ENCODE results near the gene TBC1D22A.
A peak's percentile ranks its signal among the peaks of the same experiment; 100 is the strongest.

TBC1D22A gene

DNA sequence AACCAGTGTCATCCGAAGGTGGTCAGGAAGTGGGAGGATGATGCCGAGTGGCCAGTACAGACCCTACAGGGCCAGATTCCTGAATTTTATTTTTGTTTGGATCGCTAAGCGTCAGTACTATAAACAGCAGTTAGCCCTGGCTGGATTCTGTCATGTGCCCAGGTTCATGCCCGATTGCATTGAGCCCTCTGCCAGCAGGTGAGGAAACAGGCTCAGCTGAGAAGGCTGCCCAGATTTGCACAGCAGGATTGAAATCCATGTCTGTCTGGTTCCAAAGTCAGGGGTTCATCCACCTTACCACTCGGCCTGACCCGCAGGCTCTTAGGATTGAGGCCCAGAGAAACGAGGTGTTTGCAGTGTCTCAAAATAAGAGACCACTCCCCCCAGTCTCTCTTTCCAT, 9.1 kb upstream of the TBC1D22A start:
- no peak for DNase-seq (ENCODE audit: low spot score)

DNA sequence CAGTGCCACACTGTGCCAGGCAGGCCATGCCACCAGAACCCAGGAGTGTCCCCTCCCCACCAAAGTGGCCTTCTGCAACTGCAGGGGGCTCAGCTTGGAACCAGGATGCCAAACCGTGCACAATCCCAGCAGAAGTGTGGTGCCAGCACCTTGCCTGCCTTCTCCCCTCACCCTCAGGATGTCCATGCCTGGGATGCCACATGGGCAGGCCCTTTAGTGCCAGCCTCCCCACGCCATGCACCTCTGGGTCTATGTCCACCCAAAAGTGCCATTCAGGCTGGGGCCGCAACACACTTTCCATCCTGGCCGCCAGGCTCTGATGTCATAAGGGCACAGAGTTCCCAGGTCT, 8.7 kb upstream of the TBC1D22A start:
- no peak for DNase-seq (ENCODE audit: low spot score)

DNA sequence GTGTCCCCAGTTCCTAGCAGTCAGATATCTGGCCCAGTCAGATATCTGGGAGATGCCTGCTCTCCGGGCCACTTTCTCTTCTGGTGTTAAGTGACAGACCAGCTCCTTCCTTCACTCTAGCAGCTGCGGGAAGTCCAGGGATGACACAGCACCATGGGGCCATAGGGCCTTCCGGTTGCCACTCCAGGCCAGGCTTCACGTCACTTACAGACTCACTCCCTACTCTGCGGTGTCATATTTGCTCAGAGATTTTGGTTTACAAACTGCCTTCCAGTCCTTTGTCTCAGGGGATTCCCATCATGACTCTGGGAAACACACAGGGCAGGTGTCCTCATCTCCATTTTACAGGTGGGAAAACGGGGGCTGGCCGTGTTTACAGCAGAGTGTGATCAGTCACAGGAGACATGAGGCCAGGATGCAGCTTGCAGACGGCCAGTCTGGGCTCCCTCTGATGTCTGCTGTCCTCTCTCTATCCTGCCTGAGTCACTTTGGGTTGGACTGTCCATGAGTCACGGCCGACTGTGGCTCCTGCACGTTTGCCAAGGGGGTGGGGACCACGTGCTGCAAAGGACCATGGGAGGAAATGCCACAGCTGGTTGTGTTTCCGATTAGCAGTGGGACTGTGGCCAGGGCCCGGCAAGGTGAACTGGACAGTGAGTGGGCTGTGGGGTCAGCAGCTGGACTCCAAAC, 8.2 kb upstream of the TBC1D22A start:
- DNase-seq (ENCODE audit: low spot score): peak; percentile 57

DNA sequence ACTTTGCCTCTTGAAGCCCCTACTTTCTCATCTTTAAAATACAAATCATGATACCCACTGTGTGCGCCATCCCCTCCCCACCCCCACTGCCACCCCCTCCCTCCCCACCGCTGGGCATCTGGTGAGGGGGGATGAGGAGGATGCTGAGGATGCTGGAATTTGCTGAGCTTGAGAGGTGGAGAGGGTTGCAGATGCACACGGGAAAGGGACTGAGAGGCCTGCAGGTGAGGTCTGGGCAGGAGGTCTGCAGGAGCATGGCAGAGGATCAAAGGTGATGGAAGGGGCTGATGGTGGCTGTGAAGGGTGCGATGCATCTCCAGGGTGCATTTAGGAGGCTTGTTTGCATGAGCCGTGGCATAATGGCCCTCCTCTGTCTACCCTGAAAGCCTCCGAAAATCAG, 7.6 kb upstream of the TBC1D22A start:
- DNase-seq (ENCODE audit: low spot score): no peak

DNA sequence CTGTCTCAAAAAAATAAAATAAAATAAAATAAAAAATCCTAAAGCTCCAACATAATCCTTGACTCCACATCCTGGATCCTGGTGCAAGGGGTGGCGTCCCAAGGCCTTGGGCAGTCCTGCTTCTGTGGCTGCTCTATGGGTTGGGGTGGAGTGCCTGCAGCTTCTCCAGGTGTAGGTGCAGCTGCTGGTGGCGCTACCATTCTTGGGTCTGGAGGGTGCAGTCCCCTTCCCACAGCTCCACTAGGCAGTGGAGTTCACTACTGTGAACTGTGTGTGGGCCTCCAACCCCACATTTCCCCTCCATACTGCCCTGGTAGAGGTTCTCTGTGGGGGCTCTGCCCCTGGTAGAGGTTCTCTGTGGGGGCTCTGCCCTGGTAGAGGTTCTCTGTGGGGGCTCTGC, 6.9 kb upstream of the TBC1D22A start:
- DNase-seq (ENCODE audit: low spot score): no peak

DNA sequence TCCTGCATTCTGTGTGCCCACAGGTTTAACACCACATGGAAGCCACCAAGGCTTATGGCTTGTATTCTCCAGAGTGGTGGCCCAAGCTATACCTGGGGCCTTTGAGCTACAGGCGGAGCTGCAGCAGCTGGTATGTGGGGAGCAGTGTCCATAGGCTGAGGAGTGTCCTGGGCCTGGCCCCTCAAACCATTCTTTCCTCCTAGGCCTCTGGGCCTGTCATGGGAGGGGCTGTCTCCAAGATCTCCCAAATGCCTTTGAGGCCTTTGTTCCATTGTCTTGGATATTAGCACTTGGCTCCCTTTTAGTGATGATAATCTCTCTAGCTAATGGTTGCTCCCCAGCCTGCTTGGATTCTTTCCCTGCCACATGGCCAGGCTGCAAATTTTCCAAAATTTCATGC, 6.4 kb upstream of the TBC1D22A start:
- DNase-seq (ENCODE audit: low spot score): no peak

DNA sequence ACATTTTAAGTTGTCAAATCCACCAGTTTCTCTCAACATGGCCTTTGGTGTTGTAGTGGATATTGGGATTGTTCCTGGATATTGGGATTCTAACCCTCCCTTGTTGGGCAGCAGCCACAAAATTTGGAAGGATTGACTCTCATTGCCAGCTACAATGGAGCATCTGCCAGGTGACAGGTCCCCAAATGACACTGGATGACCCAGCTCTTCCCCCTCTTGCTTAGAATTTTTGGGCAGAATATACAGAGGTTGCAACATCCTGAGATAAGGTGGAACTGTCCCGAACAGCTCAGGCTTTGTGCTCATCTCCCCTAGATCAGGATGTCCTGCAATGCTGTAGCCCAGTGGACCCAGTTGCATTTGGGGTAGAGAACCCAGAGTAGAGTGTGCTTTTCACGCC, 5.3 kb upstream of the TBC1D22A start:
- DNase-seq (ENCODE audit: low spot score): no peak

DNA sequence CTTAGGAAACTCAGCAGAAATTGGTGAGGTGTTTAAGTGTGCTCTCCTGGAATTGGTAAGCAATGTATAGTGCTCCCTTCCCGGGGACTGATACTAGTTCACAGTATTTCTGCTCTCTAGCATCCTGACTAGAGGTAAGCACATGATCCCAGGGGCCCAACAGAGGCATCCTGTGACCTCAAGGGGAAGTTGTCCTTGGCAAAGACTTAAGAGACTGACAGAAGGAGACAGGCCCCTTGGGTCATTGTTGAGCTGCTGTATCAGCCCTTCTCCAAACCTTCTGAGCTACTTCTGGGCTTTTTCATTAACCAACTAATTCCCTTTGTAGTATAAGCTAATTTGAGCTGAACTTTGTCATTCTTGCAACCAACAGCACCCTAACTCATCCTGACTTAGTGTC, 4.3 kb upstream of the TBC1D22A start:
- no peak for DNase-seq (ENCODE audit: low spot score)

DNA sequence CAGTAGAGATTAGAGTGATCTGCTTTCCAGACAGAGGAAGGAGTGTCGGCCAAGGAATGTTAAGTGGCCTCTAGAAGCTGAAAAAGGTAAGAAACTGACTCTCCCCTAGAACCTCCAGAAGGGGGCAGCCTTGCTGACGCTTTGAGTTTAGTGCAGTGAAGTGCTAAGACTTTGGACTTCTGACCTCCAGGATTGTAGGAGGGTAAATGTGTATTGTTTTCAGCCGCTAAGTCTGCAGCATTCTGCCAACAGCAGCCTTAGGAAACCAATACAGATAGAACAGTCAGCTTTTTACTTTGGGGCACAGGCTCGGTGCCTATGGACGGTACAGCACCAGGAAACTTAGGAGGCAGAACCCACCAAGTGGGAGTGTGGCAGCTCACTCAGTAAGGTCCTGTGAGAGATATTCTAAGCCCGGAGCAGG, 3.6 kb upstream of the TBC1D22A start:
- DNase-seq (ENCODE audit: low spot score): peak; percentile 66

DNA sequence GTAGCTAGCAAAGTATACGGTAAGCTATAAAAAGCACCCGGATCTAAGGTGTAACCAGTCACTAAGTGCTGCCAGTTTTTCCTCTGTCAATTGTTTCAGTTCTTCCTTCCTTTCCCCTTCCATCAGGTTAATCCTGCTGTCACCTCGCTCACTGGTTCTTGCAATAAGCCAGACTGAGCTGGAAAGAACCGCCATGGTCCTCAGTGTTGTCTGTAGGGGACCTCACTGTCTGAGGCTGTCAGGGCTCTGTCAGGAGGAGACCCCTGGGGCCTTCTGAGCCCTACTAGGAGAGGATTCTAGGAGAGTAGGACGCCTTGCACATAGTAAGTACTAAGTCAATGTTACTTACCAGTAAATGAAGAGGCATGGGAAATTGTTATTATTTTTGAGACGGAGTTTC, 1.4 kb upstream of the TBC1D22A start:
- DNase-seq (ENCODE audit: low spot score): no peak

DNA sequence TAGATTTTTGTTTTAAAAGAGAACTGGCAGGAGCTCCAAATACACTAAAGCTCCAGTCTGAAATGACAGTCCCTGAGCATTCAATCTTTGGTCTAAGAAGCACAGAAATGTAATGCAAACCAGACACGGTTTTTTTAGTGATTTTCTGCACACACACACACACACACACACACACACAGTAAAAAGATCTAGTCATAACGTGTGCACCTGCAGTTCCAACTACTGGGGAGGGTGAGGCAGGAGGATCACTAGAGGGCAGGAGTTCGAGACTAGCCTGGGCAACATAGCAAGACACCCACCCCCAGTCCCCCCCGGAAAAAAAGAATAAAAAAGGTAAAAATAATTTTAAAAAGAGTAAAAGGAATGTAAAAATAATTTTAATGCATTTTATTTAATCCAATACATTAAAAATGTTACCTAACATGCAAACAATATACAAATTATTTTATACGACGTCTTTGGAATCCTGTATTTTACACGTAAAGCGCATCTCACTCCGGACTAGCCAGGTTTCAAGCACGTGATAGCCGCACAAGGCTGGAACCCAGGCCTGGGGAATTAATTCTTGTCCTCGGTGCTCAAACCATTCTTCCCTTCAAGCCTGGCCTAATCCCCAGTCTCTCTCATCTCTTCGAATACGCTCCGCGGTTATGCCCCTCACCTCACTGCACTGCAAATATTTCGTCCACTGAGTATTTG, 762 bp upstream of the TBC1D22A start:
- no peak for DNase-seq (ENCODE audit: low spot score)

DNA sequence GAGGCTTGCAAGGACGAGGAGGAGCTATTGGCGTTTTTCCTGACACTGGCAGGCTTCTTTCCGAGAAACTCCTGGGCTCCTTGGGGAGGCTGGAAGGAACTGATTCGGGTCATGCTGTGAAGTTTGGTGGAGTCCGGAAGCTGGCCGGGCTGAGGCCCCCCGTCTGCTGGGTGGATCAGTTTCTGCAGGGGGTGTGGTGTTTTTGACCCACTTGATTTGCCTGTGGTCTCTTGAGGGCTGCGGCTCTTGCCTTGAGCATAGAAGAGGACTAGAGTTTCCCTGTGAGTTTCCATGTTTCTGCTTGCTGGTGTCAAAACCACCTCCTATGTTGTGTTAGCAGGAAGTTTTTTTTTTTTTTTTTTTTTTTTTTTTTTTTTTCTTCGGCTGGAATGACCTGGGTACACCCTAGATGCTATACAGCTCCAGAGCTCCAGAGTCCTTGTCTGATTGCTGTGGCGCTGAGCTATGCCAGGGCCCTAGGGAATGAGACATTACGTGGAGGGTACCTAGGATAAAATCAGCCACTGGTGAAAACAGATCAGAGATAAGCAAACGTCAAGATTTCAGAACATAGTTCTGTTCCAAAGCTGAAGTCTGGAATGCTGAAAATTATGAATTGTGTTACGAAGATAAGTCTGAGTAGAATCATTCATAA, 728 bp downstream of the TBC1D22A start:
- DNase-seq (ENCODE audit: low spot score): peak; percentile 24

DNA sequence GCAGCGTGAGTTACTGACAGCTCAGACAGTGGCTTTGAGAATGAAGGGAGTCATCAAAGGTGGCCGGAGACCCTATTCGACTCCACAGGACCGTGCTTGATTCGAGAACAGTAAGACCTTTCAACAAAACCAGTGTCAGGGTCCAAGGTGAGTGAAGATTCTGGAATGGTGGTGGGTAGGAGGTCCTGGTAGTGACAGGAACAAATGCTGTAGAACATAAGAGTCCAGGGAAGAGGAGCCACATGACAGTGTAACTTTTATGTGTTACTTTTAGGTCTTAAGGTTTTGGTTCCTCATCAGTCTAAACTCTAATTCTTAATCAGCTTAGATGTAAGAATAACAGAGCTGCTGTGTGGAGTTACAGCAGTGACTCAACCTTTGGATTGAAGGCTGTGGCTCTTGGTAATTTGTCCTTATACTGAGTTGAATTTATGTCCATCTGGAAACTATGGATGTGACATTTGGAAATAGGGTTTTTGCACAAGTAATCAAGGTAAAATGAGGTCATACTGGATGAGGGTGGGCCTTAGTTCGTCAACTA, 1.8 kb downstream of the TBC1D22A start:
- no peak for DNase-seq (ENCODE audit: low spot score)

DNA sequence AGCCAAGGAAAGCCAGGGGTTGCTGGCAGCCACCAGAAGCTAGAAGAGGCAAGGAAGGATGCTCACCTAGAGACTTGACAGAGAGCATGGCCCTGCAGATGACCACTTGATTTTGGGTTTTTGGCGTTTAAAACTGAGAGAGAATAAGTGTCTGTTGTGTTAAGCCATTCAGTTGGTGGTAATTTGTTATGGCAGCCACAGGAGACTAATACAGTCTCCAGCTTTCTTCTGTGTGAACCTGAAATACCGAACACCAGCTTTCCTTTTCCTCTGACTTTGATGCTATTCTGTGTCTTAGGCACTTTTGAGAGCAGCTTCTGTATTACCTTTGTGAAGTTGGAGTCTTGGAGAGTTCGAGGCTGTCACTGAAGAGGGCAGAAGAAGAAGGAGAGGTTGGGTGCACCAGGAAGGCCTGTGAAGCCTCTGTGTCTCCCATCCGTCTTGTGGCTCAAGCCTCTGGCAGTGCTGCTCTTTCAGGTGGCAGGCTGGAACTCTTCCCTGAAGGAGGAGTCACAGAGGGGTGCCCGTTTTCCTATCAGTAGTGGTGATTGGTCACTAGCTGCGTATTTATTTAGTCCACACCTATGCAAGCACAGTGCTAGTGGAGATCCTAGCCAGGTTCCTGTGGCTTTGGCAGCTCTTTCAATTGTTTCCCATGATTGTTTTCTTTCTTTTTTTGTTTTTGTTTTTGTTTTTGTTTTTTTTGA, 2.5 kb downstream of the TBC1D22A start:
- no peak for DNase-seq (ENCODE audit: low spot score)

DNA sequence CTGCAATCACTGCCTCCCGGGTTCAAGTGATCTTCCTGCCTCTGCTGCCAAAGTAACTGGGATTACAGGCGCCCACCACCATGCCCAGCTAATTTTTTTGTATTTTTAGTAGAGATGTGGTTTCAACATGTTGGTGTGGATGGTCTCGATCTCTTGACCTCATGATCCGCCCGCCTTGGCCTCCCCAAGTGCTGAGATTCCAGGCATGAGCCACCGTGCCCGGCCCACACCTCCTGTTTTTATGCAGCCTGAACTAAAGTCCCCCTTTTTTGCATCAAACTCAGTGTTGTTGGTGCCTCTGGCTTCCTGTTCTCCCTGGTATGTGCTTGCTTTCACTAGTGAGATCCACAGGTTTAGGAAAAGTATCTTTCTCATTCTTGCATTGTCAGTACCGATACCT, 4.2 kb downstream of the TBC1D22A start:
- DNase-seq (ENCODE audit: low spot score): no peak

DNA sequence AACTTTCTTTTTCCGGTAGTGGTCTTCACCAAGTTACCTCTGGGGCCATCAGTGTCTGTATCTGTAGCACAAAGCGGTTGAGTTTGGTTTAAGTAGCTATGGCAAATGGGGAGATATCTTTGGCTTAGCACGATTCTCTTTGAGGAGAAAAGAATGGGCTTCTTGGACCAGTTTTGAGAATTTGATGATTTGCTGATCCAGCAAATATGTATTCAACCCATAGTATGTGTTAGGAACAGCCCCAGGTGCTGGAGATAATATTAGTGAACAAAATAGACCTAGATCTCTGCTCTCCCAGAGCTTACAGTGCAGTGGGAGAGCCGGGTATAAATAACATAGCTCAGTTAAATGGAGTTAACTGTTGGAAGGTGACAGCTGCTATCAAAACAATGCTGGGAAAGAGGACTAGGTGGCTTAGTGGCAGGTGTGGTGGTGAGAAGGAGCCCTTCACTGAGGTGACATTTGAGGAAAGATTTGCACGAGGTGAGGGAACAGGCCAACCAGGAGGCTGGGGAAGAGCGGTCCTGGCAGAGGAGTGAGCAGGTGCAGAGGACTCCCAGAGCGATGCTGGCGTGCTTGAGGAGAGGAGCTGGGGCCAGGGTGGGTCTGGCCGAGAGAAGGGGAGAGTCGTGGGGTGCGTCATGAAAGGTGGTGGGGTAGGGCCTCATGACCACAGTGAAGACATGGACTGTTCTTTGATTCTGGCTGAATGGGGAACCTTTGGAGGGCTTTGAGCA, 5.0 kb downstream of the TBC1D22A start:
- no peak for DNase-seq (ENCODE audit: low spot score)

DNA sequence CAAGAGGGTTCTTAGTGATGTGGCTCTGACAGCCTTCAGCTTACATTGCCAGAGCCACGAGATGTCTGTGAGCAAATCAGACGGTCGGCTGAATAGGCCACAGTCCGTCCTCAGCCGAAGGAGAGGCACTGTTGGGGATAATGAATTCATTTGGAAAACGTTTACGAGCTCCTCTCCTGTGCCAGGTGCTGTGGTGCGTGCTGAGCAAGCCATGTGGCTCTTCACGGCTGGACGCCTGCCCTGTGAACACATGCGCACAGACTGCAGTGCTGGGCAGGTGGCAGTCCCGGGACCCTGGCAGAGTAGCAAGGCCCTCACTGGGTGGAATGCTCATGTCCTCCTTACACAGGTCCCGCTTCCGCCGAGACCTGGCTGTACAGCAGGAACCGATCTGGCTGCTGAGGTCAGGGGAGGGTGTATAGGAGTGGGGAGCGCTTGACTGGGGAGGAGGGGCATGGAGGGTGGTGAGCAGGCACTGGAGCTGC, 6.8 kb downstream of the TBC1D22A start:
- DNase-seq (ENCODE audit: low spot score): no peak

DNA sequence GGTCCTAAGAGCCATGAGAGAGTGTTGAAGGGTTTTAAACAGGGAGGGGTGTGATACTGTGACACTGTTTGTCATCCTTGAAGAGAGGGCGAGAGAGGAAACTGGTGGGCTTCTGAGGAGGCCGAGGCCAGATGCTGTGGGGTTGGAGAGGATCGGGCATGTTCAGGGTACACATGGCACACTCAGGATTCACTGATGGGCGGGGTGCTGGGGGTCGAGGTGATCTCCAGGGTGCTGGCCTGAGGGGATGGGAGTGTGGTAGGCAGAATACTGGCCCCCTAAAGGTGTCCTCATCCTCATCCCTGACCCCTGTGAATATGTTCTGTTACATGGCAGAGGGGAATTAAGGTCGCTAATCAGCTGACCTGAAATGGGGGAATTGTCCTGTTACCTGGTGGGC, 7.3 kb downstream of the TBC1D22A start:
- no peak for DNase-seq (ENCODE audit: low spot score)

DNA sequence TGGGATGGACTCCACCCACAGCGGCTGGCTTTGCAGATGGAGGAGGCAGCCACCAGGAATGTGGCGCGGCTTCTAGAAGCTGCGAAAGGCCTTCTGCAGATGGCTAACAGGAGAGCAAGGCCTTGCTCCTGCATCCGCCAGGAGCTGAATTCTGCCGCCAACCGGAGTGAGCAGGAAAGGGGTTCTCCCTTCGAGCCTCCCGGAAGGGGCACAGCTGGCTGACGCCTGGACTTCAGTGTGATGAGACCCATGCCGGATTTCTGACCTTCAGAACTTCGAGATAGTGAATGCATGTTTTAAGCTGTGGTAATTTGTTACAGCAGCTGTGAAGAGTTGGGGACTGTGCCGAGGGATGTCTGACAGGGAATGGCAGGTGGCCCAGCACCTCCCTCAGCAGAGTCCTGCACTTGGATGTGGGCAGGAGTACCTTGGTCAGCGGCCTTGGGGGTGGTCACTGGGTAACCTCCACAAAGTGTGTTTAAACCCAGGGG, 7.7 kb downstream of the TBC1D22A start:
- DNase-seq (ENCODE audit: low spot score): no peak

DNA sequence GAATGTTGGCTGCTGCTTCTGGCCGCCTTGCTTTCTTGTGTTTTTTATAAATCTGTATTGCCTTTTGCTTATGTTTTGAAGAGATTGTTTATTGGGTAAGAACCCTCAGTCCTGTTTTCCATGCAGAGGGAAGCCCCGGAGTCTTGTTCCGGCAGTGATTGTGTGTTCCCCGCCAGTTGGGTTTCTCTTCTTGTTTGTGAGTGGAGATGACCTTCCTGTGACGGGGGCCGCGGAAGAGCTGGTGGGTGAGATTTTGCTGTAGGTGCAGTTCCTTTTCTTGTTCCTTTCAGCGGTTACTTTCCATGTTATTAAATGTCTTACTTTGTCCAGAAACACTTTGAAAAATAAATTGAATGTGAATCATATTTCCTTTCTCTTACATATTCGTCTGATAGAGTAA, 8.3 kb downstream of the TBC1D22A start:
- DNase-seq (ENCODE audit: low spot score): peak; percentile 12

DNA sequence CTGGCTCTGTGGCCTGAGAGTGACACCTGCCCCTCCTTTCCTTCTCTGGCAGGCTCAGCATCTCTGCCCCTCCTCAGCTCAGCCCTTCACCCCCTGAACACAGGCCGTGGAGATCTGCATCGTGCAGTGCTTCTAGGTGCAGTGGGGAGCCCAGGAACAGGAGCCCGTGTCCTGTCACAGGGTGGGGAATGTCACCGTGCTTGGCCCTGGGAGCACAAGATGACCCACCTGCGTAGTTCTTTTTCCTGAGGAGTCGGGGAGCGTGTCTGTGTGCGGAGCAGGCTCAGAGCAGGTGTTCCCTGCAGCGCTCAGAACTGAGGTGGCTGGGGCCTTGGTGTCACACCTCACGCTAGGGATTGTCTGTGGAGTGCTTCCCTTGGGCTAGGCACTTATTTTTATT, 10.6 kb downstream of the TBC1D22A start:
- DNase-seq (ENCODE audit: low spot score): no peak
